22Rv1 (cell line): ENCODE results near the gene DIAPH2.

Experiments used
- H3K27ac ChIP-seq: fragments of 450-650 bp; 2 replicates; pipeline ENCODE4 v1.5.1; 2017
- CTCF ChIP-seq: fragments of 450-650 bp; IDR thresholded peaks from 2 replicates; pipeline ENCODE4 v1.5.1; 2017; ENCODE audit warnings: mild to moderate bottlenecking
- ZFX ChIP-seq: fragments of 450-650 bp; IDR thresholded peaks from 2 replicates; pipeline ENCODE4 v1.6.1; 2017; ENCODE audit warnings: antibody characterized with exemption, borderline replicate concordance

DIAPH2 gene

GRCh38 chrX:97481228-97481627, 796.6 kb downstream of the DIAPH2 start:
- TF ChIP-seq CTCF (no peak), ZFX (no peak)
- no peak overlapping the region for H3K27ac ChIP-seq

GRCh38 chrX:97482666-97483300, 798.1 kb downstream of the DIAPH2 start:
- no peak overlapping the region for H3K27ac ChIP-seq
- no peak for TF ChIP-seq ZFX
- TF ChIP-seq CTCF = no peak

DNA sequence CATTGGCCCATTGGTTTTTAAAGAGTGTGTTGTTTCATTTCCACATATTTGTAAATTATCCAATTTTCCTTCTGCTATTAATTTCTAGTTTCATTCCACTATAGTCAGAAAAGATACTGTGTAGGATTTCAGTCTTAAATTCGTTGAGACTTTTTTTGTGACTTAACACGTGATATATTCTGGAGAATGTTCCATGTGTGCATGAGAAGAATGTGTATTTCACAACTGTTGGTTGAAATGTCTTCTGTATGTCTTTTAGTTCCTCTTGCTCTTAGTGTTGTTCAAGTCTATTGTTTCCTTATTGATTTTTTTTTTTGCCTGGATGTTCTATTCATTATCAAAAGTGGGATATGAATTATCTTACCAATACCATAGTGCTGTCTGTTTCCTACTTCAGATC, 806.0 kb downstream of the DIAPH2 start:
- TF ChIP-seq ZFX (no peak), CTCF (no peak)
- H3K27ac ChIP-seq = no peak overlapping the region

DNA sequence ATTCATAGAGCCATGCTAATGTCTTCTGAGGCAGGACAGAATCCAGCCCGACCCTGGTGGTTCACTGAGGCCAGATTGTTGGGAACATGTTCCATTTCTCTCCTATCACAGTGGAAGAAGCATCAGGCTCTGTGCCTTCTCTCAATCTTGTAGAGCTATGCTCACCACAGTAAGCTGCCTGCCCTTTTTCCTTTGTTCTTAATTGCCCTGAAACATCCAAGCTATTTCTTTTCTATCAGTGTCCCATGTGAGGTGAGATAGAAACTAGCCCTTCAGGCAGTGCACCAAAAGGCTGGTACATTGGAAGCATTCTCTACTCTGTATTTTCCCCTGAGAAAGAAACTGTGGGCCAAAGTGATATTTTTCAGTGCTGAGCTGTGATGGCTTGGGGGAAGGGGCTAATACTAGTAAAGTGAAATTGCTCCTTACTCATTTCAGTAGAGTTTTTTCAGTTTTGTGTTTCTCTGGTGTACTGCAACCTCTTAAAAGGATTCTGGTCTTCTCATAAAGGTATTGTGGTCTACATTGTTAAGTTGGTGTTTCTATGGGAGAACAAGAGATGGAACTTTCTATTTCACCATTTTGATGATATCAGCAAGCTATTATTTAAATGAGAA, 810.2 kb downstream of the DIAPH2 start:
- no peak overlapping the region for H3K27ac ChIP-seq
- TF ChIP-seq CTCF = no peak

DNA sequence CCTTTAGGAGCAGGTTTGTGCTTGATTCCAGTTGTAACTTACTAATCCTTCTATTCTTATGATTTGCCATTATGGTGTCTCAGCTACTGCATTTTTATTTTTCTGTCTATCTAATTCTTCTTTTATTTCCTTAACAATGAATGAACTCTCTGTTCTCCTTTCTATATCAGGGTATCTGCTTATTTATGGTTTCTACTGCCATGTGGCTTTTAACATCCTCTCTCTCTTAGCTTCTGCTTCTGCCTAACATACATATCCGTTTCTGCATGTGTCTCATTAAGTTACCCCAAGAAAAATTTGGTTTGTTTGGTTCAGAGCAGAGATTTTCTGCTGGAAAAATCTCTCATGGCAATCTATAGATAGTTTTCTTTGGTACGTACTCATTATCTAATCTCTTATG, 813.5 kb downstream of the DIAPH2 start:
- TF ChIP-seq ZFX = no peak
- TF ChIP-seq CTCF = no peak
- H3K27ac ChIP-seq = no peak overlapping the region

- H3K27ac ChIP-seq = no peak overlapping the region
- TF ChIP-seq ZFX = no peak
- TF ChIP-seq CTCF = no peak
Measured at GRCh38 chrX:97504431-97504830, 819.8 kb downstream of the DIAPH2 start.

DNA sequence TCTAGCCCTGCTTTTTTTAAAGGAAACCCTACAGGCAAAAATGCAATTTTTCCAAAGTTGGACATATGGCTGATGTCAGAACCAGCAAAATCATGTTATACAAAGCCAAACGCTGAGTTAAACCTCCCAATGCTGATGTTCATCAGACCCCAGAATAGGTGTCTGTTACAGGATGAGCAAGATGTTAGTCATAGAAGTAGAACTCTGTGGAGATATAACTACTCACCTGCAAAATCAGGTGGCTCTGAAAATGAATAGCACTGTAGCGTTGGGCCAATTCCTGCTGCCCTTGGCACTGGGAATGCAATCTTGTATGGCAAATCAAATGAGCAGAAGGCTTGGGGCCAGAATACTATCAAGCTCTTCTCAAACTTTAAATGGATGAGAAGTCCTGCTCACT, 833.1 kb downstream of the DIAPH2 start:
- TF ChIP-seq CTCF (no peak), ZFX (no peak)
- no peak overlapping the region for H3K27ac ChIP-seq
